Karpas-422 (cell line): ENCODE results near the gene MAD2L1. TPM values are rescaled to one million over a fixed set of nuclear protein-coding genes. Genes with fewer than 3 reads are reported as not detected.

Source experiments
- DNase-seq: peaks from one replicate; pipeline ENCODE4 v3.0.0-alpha.2; 2015
- H2AFZ ChIP-seq: fragments of 200-600 bp; sonication (generic); 2 replicates; pipeline ENCODE4 v1.6.1; 2014; ENCODE audit warnings: antibody characterized with exemption, low read length, mixed read lengths
- H3K27ac ChIP-seq: fragments of 200-600 bp; sonication (generic); 2 replicates; pipeline ENCODE4 v1.5.1; 2014; ENCODE audit warnings: mild to moderate bottlenecking, low read length, moderate library complexity
- H3K27me3 ChIP-seq: fragments of 200-600 bp; sonication (generic); 2 replicates; pipeline ENCODE4 v1.6.1; 2014; ENCODE audit warnings: low read length, mixed read lengths
- H3K36me3 ChIP-seq: fragments of 200-600 bp; sonication (generic); 2 replicates; pipeline ENCODE4 v1.6.1; 2014; ENCODE audit warnings: low read length, mixed read lengths; ENCODE audit not compliant: insufficient read depth
- H3K4me1 ChIP-seq: fragments of 200-600 bp; sonication (generic); 2 replicates; pipeline ENCODE4 v1.6.1; 2014; ENCODE audit warnings: mild to moderate bottlenecking, low read length, mixed read lengths
- H3K4me2 ChIP-seq: fragments of 200-600 bp; sonication (generic); 2 replicates; pipeline ENCODE4 v1.6.1; 2014; ENCODE audit warnings: low read length, low read depth, mild to moderate bottlenecking; ENCODE audit not compliant: poor library complexity, severe bottlenecking
- H3K4me3 ChIP-seq: fragments of 200-600 bp; sonication (generic); 2 replicates; pipeline ENCODE4 v1.5.1; 2014; ENCODE audit warnings: mild to moderate bottlenecking, antibody characterized with exemption, low read length, mixed read lengths
- H3K79me2 ChIP-seq: fragments of 200-600 bp; sonication (generic); 2 replicates; pipeline ENCODE4 v1.6.1; 2014; ENCODE audit warnings: mild to moderate bottlenecking, low read length, mixed read lengths
- H3K9ac ChIP-seq: fragments of 200-600 bp; sonication (generic); 2 replicates; pipeline ENCODE4 v1.6.0; 2014; ENCODE audit warnings: low read length
- H3K9me2 ChIP-seq: fragments of 200-600 bp; sonication (generic), shearing (Covaris generic); replicated peaks from 2 replicates; pipeline ENCODE4 v1.6.0; 2014; ENCODE audit warnings: mild to moderate bottlenecking, low read length, moderate library complexity; ENCODE audit not compliant: insufficient read depth
- H3K9me3 ChIP-seq: fragments of 300-700, 200-600 bp; sonication (generic); 2 replicates; pipeline ENCODE4 v1.6.1; 2014; ENCODE audit warnings: low read length, mixed read lengths
- H4K20me1 ChIP-seq: fragments of 200-600 bp; sonication (generic); 2 replicates; pipeline ENCODE4 v1.6.1; 2014; ENCODE audit warnings: mild to moderate bottlenecking, antibody characterized with exemption, low read length, low read depth; ENCODE audit not compliant: insufficient read depth
- total RNA-seq: library from RNA; depleted of rRNA; stranded (reverse); fragments of >200 nt; shearing (Covaris generic); gene quantifications from 2 replicates; pipeline ENCODE4 v1.2.3, GENCODE V29; 2014; ENCODE audit warnings: low replicate concordance

The MAD2L1 gene
- total RNA-seq, 1 experiment from 2014 or later, result 140 TPM

DNA sequence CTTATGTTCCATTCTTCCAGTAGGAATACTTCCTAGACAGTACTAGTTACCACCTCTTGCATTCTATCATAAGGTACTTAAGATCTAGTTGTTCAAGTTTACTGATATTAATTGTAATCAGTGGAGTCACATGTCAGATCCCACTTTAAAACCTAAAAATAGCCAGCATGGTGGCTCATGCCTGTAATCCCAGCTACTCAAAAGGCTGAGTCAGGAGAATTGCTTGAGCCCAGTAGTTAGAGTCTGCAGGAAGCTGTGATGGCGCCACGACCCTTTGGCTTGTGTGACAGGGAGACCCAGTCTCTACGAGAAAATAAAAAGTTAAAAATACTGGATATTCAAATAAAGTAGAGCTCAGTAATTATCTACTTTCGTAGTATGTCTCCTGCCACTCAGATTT is 57.7 kb downstream of the MAD2L1 start:
- Histone ChIP-seq H2AFZ (no peak overlapping the region), H4K20me1 (no peaks in the 10 kb centered on the region), H3K4me3 (no peak overlapping the region), H3K9me2 (no peaks in the 10 kb centered on the region), H3K9me3 (no peaks in the 10 kb centered on the region), H3K4me2 (no peak overlapping the region), H3K27me3 (no peaks in the 10 kb centered on the region), H3K4me1 (no peaks in the 10 kb centered on the region), H3K9ac (no peak overlapping the region), H3K79me2 (no peaks in the 10 kb centered on the region), H3K36me3 (no peaks in the 10 kb centered on the region), H3K27ac (no peak overlapping the region)
- no peak for DNase-seq

- Histone ChIP-seq H3K4me3 (no peak overlapping the region), H3K4me2 (no peak overlapping the region), H3K9me3 (no peaks in the 10 kb centered on the region), H2AFZ (no peak overlapping the region), H3K36me3 (no peaks in the 10 kb centered on the region), H3K9me2 (no peaks in the 10 kb centered on the region), H4K20me1 (no peaks in the 10 kb centered on the region), H3K79me2 (no peaks in the 10 kb centered on the region), H3K4me1 (no peaks in the 10 kb centered on the region), H3K9ac (no peak overlapping the region), H3K27me3 (no peaks in the 10 kb centered on the region), H3K27ac (no peak overlapping the region)
- DNase-seq, result no peak
These were observed 58.7 kb downstream of the MAD2L1 start for GRCh38 chr4:120007896-120008436.

- no peak overlapping the region for H3K27ac ChIP-seq
- no peaks in the 10 kb centered on the region for H3K27me3 ChIP-seq
- H3K4me1 ChIP-seq, result no peaks in the 10 kb centered on the region
- no peak overlapping the region for H2AFZ ChIP-seq
- no peaks in the 10 kb centered on the region for H3K79me2 ChIP-seq
- H3K9me3 ChIP-seq, result no peaks in the 10 kb centered on the region
- DNase-seq, result no peak
- no peak overlapping the region for H3K9ac ChIP-seq
- H3K9me2 ChIP-seq, result no peaks in the 10 kb centered on the region
- H3K4me2 ChIP-seq, result no peak overlapping the region
- H3K36me3 ChIP-seq, result no peaks in the 10 kb centered on the region
- H4K20me1 ChIP-seq, result no peaks in the 10 kb centered on the region
- H3K4me3 ChIP-seq, result no peak overlapping the region
These were observed 59.3 kb downstream of the MAD2L1 start for GRCh38 chr4:120007191-120007871.
